Effector CD4-positive, alpha-beta T cell (primary cell): Measurements from ENCODE around the gene CBLN2. TPM values are rescaled to one million over a fixed set of nuclear protein-coding genes. Genes with fewer than 3 reads are reported as not detected.

Source experiments
- DNase-seq: peaks from one replicate; pipeline ENCODE4 v3.0.0-alpha.2; 2020
- total RNA-seq: gene quantifications from one replicate; lab custom pipeline; 2026; lab: John Stamatoyannopoulos, UW

Gene CBLN2
- total RNA-seq: not detected

GRCh38 chr18:72544092-72544886 is at the start of gene CBLN2:
TSS of gene CBLN2 (minus strand) at chr18:72544342. CDS start at chr18:72542160, 2,182 bp downstream.
- DNase-seq: no peak

- DNase-seq: no peak
Measured at GRCh38 chr18:72588360-72588759, 44.2 kb upstream of the CBLN2 start.

- DNase-seq: no peak
Measured at GRCh38 chr18:72584787-72585186, 40.6 kb upstream of the CBLN2 start.

GRCh38 chr18:72581976-72582375 is 37.8 kb upstream of the CBLN2 start:
- no peak for DNase-seq

- DNase-seq: no peak
Measured at GRCh38 chr18:72572896-72573295, 28.8 kb upstream of the CBLN2 start.

GRCh38 chr18:72566290-72566689 is 22.1 kb upstream of the CBLN2 start:
- no peak for DNase-seq

GRCh38 chr18:72555968-72556367 is 11.8 kb upstream of the CBLN2 start:
- no peak for DNase-seq

GRCh38 chr18:72555101-72555500 is 11.0 kb upstream of the CBLN2 start:
- no peak for DNase-seq

GRCh38 chr18:72543357-72544055 is 636 bp downstream of the CBLN2 start:
- DNase-seq: no peak

- DNase-seq: no peak
Measured at GRCh38 chr18:72542984-72543356, 1.2 kb downstream of the CBLN2 start.

GRCh38 chr18:72542342-72542741 is 1.8 kb downstream of the CBLN2 start:
- no peak for DNase-seq

- no peak for DNase-seq
Measured at GRCh38 chr18:72541871-72542332, 2.2 kb downstream of the CBLN2 start.

GRCh38 chr18:72539901-72540300 is 4.2 kb downstream of the CBLN2 start:
- no peak for DNase-seq

- no peak for DNase-seq
Measured at GRCh38 chr18:72530622-72531021, 13.5 kb downstream of the CBLN2 start.

- DNase-seq: no peak
Measured at GRCh38 chr18:72504866-72505265, 39.3 kb downstream of the CBLN2 start.

- DNase-seq: no peak
Measured at GRCh38 chr18:72502671-72503431, 41.3 kb downstream of the CBLN2 start.

- DNase-seq: no peak
Measured at GRCh38 chr18:72492497-72492896, 51.6 kb downstream of the CBLN2 start.
